ENCODE measurements around the gene ARPC4. TPM values are rescaled to one million over a fixed set of nuclear protein-coding genes. Genes with fewer than 3 reads are reported as not detected.

Gene ARPC4
- total and polyA plus RNA-seq, 4 donors, result 98.4 to 165 (median 145) TPM

DNA sequence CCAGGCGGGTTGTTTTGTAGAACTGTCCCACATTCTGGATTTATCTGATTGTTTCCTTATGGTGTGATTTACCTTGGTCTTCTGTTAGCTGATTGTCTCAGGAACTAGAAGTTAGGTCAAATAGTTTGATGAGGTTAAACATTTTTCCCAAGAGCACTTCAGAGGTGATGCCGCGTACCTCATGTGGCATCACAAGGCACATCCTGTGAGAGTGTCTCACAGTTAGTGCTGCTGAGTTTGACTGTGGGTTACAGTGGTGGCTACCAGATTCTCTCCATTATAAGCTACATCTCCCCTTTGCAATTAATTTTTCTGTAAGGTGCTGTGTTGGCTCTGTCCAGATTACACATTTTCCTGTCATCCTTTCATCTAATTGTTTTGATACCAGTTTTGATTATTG, 38.4 kb downstream of the ARPC4 start:
- no peak overlapping the region for H3K27ac ChIP-seq (ENCODE audit: low read depth in 1 of 2, low read length in 2 of 2)
- no peaks in the 10 kb centered on the region for H3K27me3 ChIP-seq (ENCODE audit: control insufficient read depth in 1 of 2, insufficient read depth in 2 of 2, low read length in 1 of 2)
- H3K4me1 ChIP-seq (ENCODE audit: control insufficient read depth in 1 of 2, insufficient read depth in 2 of 2, low read length in 2 of 2), result no peaks in the 10 kb centered on the region
- DNase-seq (no peak), ATAC-seq (ENCODE audit: low FRiP score) (no peak)
- no peaks in the 10 kb centered on the region for H3K9me3 ChIP-seq (ENCODE audit: control insufficient read depth, low read length)
- intact Hi-C loops (cut with DNase I), result no loop called here
- H3K36me3 ChIP-seq (ENCODE audit: control insufficient read depth in 1 of 2, insufficient read depth in 2 of 2, low read length in 1 of 2), result peaks cover 0 to 8% of the 10 kb centered on the region in 2 donors
- WGBS, 2 donors, result 92% methylated on average over 3 of the region's 3 CpGs
- no peak overlapping the region for H3K4me3 ChIP-seq (ENCODE audit: low read length in 2 of 2)

DNA sequence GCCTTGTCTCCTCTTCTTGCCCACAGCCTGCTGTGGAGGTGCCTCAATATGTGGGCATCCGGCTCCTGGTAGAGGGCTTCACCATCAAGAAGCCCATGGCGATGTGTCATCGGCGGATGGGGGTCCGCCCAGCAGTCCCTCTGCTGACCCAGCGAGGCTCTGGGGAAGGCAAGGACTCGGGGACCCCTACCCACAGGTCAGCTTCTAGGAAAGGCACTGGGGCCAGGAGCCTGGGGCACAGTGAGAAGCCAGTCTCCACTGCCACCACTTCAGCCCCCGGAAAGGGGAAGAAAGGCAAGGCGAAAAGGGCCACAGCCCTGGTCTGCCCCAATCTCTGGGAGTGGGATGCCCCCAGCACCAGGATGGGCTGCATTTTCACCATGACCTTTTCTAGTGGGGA, 40.2 kb downstream of the ARPC4 start:
- Histone ChIP-seq H3K27ac (ENCODE audit: low read depth in 1 of 2, low read length in 2 of 2) (no peak overlapping the region), H3K27me3 (ENCODE audit: control insufficient read depth in 1 of 2, insufficient read depth in 2 of 2, low read length in 1 of 2) (no peaks in the 10 kb centered on the region), H3K36me3 (ENCODE audit: control insufficient read depth in 1 of 2, insufficient read depth in 2 of 2, low read length in 1 of 2) (peaks cover 0 to 8% of the 10 kb centered on the region in 2 donors), H3K9me3 (ENCODE audit: control insufficient read depth, low read length) (no peaks in the 10 kb centered on the region), H3K4me1 (ENCODE audit: control insufficient read depth in 1 of 2, insufficient read depth in 2 of 2, low read length in 2 of 2) (no peaks in the 10 kb centered on the region), H3K4me3 (ENCODE audit: low read length in 2 of 2) (no peak overlapping the region)
- intact Hi-C loops (cut with DNase I), result no loop called here
- 90 to 95% methylated on average over 9 of the region's 9 CpGs for WGBS, 2 donors
- ATAC-seq (ENCODE audit: low FRiP score), result no peak
- DNase-seq, result no peak

DNA sequence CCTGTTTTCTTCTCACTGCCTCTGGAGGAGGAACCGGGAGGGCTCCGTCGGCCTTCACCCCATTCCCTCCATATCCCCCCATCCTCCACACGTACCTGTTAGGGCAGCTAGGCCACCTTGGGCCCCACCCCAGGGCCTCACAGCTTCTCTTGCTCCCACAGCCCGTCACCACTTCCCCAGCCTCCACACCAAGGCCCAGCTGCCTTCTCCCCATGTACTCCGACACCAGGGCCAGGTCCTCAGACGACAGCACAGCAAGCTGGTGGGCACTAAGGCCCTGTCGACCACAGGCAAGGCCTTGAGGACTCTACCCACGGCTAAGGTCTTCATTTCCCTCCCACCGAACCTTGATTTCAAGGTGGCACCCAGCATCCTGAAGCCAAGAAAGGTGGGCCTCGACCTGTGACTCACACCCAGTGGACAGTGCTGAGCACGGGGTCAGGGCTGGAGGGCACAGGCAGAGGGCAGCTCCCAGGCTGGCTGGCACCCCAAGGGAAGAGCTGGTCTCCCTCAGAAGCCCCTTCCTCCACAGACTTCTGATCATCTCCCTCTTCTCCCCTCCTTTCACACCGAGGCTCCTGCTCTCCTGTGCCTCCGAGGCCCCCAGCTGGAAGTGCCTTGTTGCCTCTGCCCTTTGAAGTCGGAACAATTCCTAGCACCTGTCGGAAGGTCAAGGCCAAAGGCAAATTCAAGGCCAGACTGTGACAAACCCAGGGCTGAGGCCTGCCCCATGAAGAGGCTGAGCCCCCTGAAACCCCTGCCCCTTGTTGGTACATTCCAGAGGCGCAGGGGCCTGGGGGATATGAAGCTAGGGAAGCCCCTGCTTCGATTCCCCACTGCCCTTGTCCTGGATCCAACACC, 41.9 kb downstream of the ARPC4 start:
- no peak overlapping the region for H3K4me3 ChIP-seq (ENCODE audit: low read length in 2 of 2)
- H3K9me3 ChIP-seq (ENCODE audit: control insufficient read depth, low read length), result no peaks in the 10 kb centered on the region
- peaks cover 0 to 6% of the 10 kb centered on the region in 2 donors for H3K36me3 ChIP-seq (ENCODE audit: control insufficient read depth in 1 of 2, insufficient read depth in 2 of 2, low read length in 1 of 2)
- ATAC-seq (ENCODE audit: low FRiP score) (no peak), DNase-seq (no peak)
- intact Hi-C loops (cut with DNase I), result no loop called here
- no peaks in the 10 kb centered on the region for H3K27me3 ChIP-seq (ENCODE audit: control insufficient read depth in 1 of 2, insufficient read depth in 2 of 2, low read length in 1 of 2)
- 81 to 82% methylated on average over 18 of the region's 18 CpGs for WGBS, 2 donors
- H3K27ac ChIP-seq (ENCODE audit: low read depth in 1 of 2, low read length in 2 of 2), result no peak overlapping the region
- H3K4me1 ChIP-seq (ENCODE audit: control insufficient read depth in 1 of 2, insufficient read depth in 2 of 2, low read length in 2 of 2), result no peaks in the 10 kb centered on the region

- Histone ChIP-seq H3K27ac (ENCODE audit: low read depth in 1 of 2, low read length in 2 of 2) (no peak overlapping the region), H3K36me3 (ENCODE audit: control insufficient read depth in 1 of 2, insufficient read depth in 2 of 2, low read length in 1 of 2) (peaks cover 0 to 4% of the 10 kb centered on the region in 2 donors), H3K4me1 (ENCODE audit: control insufficient read depth in 1 of 2, insufficient read depth in 2 of 2, low read length in 2 of 2) (no peaks in the 10 kb centered on the region), H3K27me3 (ENCODE audit: control insufficient read depth in 1 of 2, insufficient read depth in 2 of 2, low read length in 1 of 2) (no peaks in the 10 kb centered on the region), H3K4me3 (ENCODE audit: low read length in 2 of 2) (no peak overlapping the region), H3K9me3 (ENCODE audit: control insufficient read depth, low read length) (no peaks in the 10 kb centered on the region)
- DNase-seq (no peak), ATAC-seq (ENCODE audit: low FRiP score) (no peak)
- 87 to 88% methylated on average over 12 of the region's 12 CpGs for WGBS, 2 donors
- intact Hi-C loops (cut with DNase I), result no loop called here
Observed at GRCh38 chr3:9837701-9838582, 45.1 kb downstream of the ARPC4 start.

GRCh38 chr3:9838856-9839255, 46.0 kb downstream of the ARPC4 start:
- WGBS, 2 donors, result 73 to 74% methylated on average over 4 of the region's 4 CpGs
- Histone ChIP-seq H3K36me3 (ENCODE audit: control insufficient read depth in 1 of 2, insufficient read depth in 2 of 2, low read length in 1 of 2) (peaks cover 0 to 4% of the 10 kb centered on the region in 2 donors), H3K4me1 (ENCODE audit: control insufficient read depth in 1 of 2, insufficient read depth in 2 of 2, low read length in 2 of 2) (no peaks in the 10 kb centered on the region), H3K27ac (ENCODE audit: low read depth in 1 of 2, low read length in 2 of 2) (no peak overlapping the region), H3K9me3 (ENCODE audit: control insufficient read depth, low read length) (no peaks in the 10 kb centered on the region), H3K27me3 (ENCODE audit: control insufficient read depth in 1 of 2, insufficient read depth in 2 of 2, low read length in 1 of 2) (no peaks in the 10 kb centered on the region), H3K4me3 (ENCODE audit: low read length in 2 of 2) (no peak overlapping the region)
- ATAC-seq (ENCODE audit: low FRiP score), result no peak
- intact Hi-C loops (cut with DNase I), result no loop called here
- no peak for DNase-seq

DNA sequence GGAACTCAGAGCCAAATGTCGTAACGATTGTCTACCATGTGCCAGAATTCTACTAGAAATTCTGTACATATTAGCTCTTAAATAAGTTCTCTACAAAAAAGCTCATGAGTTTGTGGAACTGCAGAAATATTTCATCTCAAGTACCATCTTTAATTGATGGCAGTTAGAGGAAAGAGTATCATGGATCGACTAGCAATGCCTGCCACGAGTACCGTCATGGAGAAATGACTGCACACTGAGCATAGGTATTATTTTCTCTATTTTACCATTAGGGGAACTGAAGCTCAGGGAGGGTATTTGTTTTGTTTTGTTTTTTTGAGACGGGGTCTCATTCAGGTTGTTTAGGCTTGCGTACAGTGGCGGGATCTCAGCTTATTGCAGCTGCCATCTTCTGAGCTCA, 48.1 kb downstream of the ARPC4 start:
- no peak for DNase-seq
- H3K4me1 ChIP-seq (ENCODE audit: control insufficient read depth in 1 of 2, insufficient read depth in 2 of 2, low read length in 2 of 2), result no peaks in the 10 kb centered on the region
- H3K27me3 ChIP-seq (ENCODE audit: control insufficient read depth in 1 of 2, insufficient read depth in 2 of 2, low read length in 1 of 2), result no peaks in the 10 kb centered on the region
- H3K4me3 ChIP-seq (ENCODE audit: low read length in 2 of 2), result no peak overlapping the region
- H3K9me3 ChIP-seq (ENCODE audit: control insufficient read depth, low read length), result no peaks in the 10 kb centered on the region
- no peak overlapping the region for H3K27ac ChIP-seq (ENCODE audit: low read depth in 1 of 2, low read length in 2 of 2)
- no peak for ATAC-seq (ENCODE audit: low FRiP score)
- intact Hi-C loops (cut with DNase I), result loop anchor here (5.0 kb wide), 1 partner anchor 76 kb away; the partner anchor contains the start of gene IL17RC (in 2 of the 2)
- no peaks in the 10 kb centered on the region for H3K36me3 ChIP-seq (ENCODE audit: control insufficient read depth in 1 of 2, insufficient read depth in 2 of 2, low read length in 1 of 2)
- 81% methylated on average over 8 of the region's 8 CpGs for WGBS, 2 donors

GRCh38 chr3:9843715-9844438, 51.0 kb downstream of the ARPC4 start, which contains the start of gene RPUSD3:
TSS of gene RPUSD3 (minus strand) at chr3:9844008. CDS start at chr3:9843990, 18 bp downstream.
- intact Hi-C loops (cut with DNase I), result loop anchor here (5.0 kb wide), 1 partner anchor 73 kb away; the partner anchor contains the start of gene IL17RC (in 2 of the 2)

DNA sequence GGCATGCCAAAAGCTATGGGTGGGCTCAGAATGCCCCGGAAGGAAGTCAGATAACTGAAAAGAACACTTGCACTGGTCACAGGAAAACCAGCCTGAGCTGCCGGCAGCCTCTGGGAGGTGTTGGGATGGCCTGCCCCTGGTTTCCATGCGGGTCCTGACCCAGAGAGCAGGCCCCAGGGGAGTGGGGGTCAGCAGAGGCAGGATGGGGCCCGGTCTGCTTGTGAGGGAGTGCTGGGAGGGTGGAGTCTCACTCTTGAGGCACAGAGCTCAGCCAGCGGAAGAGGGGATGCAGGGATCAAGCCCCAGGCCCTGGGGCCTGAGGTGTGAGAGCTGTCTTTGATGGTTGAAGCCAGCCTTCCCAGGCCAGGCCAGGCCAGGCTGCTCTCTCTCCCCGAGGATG, 53.3 kb downstream of the ARPC4 start:
- no peak overlapping the region for H3K4me3 ChIP-seq (ENCODE audit: low read length in 2 of 2)
- ATAC-seq (ENCODE audit: low FRiP score), result no peak

More at GRCh38 chr3:9843715-9844438, 51.0 kb downstream of the ARPC4 start, which contains the start of gene RPUSD3:
- H3K4me3 ChIP-seq (ENCODE audit: low read length in 2 of 2), result peak within 1 kb of the TSS; percentile 50 to 66
- H3K27ac ChIP-seq (ENCODE audit: low read depth in 1 of 2, low read length in 2 of 2), result peak within 1 kb of the TSS in 1 of 2 donors; percentile 37
- DNase-seq (peak; percentile 98 to 99), ATAC-seq (ENCODE audit: low FRiP score) (peak; percentile 100)
- H3K27me3 ChIP-seq (ENCODE audit: control insufficient read depth in 1 of 2, insufficient read depth in 2 of 2, low read length in 1 of 2), result no peaks in the 10 kb centered on the region
- H3K4me1 ChIP-seq (ENCODE audit: control insufficient read depth in 1 of 2, insufficient read depth in 2 of 2, low read length in 2 of 2), result no peaks in the 10 kb centered on the region
- H3K9me3 ChIP-seq (ENCODE audit: control insufficient read depth, low read length), result no peaks in the 10 kb centered on the region
- H3K36me3 ChIP-seq (ENCODE audit: control insufficient read depth in 1 of 2, insufficient read depth in 2 of 2, low read length in 1 of 2), result no peaks in the 10 kb centered on the region
- WGBS, 2 donors, result 0% methylated on average over 42 of the region's 42 CpGs

More for the DNA sequence above, 53.3 kb downstream of the ARPC4 start:
- 65 to 68% methylated on average over 6 of the region's 6 CpGs for WGBS, 2 donors
- no peaks in the 10 kb centered on the region for H3K4me1 ChIP-seq (ENCODE audit: control insufficient read depth in 1 of 2, insufficient read depth in 2 of 2, low read length in 2 of 2)
- H3K27me3 ChIP-seq (ENCODE audit: control insufficient read depth in 1 of 2, insufficient read depth in 2 of 2, low read length in 1 of 2), result no peaks in the 10 kb centered on the region
- H3K27ac ChIP-seq (ENCODE audit: low read depth in 1 of 2, low read length in 2 of 2), result no peak overlapping the region
- H3K36me3 ChIP-seq (ENCODE audit: control insufficient read depth in 1 of 2, insufficient read depth in 2 of 2, low read length in 1 of 2), result no peaks in the 10 kb centered on the region
- intact Hi-C loops (cut with DNase I), result no loop called here
- no peak for DNase-seq
- H3K9me3 ChIP-seq (ENCODE audit: control insufficient read depth, low read length), result no peaks in the 10 kb centered on the region

Measured in aorta (tissue), 5 donors.